K562 (cell line): ENCODE data around the gene H2AZ2. TPM values are rescaled to one million over a fixed set of nuclear protein-coding genes. Genes with fewer than 3 reads are reported as not detected.
A peak's percentile ranks its signal among the peaks of the same experiment; 100 is the strongest.

Experiments used
- BDP1 ChIP-seq: IDR thresholded peaks from 3 replicates; pipeline ENCODE4 v1.6.1; 2011; ENCODE audit not compliant: insufficient read length, insufficient read depth
- HDAC6 ChIP-seq: IDR thresholded peaks from 2 replicates; pipeline ENCODE4 v1.6.1; 2012; ENCODE audit warnings: low read depth, mild to moderate bottlenecking, control low read depth, inconsistent platforms, low read length, moderate library complexity
- JUND ChIP-seq, 2 experiments: IDR thresholded peaks; 2 replicates in 1 of 2; 3 replicates in 1 of 2; pipeline ENCODE4 v1.6.1; 2011; ENCODE audit warnings: borderline replicate concordance in 2 of 2, low read depth in 2 of 2, low read length in 2 of 2, improper control_type of control experiment in 1 of 2, missing biosample characterization in 1 of 2, missing genetic modification characterization in 1 of 2, missing genetic modification reagents in 1 of 2
- KDM5B ChIP-seq: fragments of 200-600 bp; sonication (generic); IDR thresholded peaks from 2 replicates; pipeline ENCODE4 v1.6.1; 2012; ENCODE audit warnings: low read depth, mild to moderate bottlenecking, moderate library complexity, low read length, control low read depth, inconsistent platforms; ENCODE audit not compliant: insufficient replicate concordance
- KLF1 ChIP-seq: fragments of 450-650 bp; IDR thresholded peaks from 2 replicates; pipeline ENCODE4 v1.6.1; 2016; ENCODE audit warnings: missing genetic modification characterization, missing compliant biosample characterization
- KLF10 ChIP-seq: fragments of 250-450 bp; sonication (Bioruptor Pico); IDR thresholded peaks from 2 replicates; pipeline ENCODE4 v1.6.1; 2021; ENCODE audit warnings: matching md5 sums
- MTA1 ChIP-seq: fragments of 450-650 bp; IDR thresholded peaks from 2 replicates; pipeline ENCODE4 v1.6.1; 2017; ENCODE audit warnings: borderline replicate concordance
- NR2C1 ChIP-seq, 2 experiments: fragments of 450-650 bp; IDR thresholded peaks; 2 replicates each; pipeline ENCODE4 v1.6.1; 2017; ENCODE audit warnings: mild to moderate bottlenecking in 2 of 2, antibody characterized with exemption in 1 of 2, inconsistent platforms in 1 of 2, missing compliant biosample characterization in 1 of 2, missing genetic modification characterization in 1 of 2
- POLR2H ChIP-seq: IDR thresholded peaks from 2 replicates; pipeline ENCODE4 v1.6.1; 2016; ENCODE audit warnings: missing genetic modification characterization, low read depth, mild to moderate bottlenecking, control low read depth, missing compliant biosample characterization, moderate library complexity
- RB1 ChIP-seq: fragments of 450-650 bp; IDR thresholded peaks from 2 replicates; pipeline ENCODE4 v1.6.1; 2017; ENCODE audit warnings: low read depth, mild to moderate bottlenecking
- SIN3A ChIP-seq, 2 experiments: fragments of 150-350 bp in 1 of 2; IDR thresholded peaks; 2 replicates each; pipeline ENCODE4 v1.6.1; 2011 to 2016; ENCODE audit warnings: borderline replicate concordance in 2 of 2, low read depth in 2 of 2, low read length in 2 of 2, mild to moderate bottlenecking in 2 of 2, moderate library complexity in 2 of 2; ENCODE audit not compliant: control insufficient read depth in 1 of 2
- SIRT6 ChIP-seq: IDR thresholded peaks from one replicate; pipeline ENCODE4 v1.6.1; 2012; ENCODE audit warnings: low read depth, mild to moderate bottlenecking, control low read depth, inconsistent platforms, low read length, moderate library complexity
- SP2 ChIP-seq: IDR thresholded peaks from 2 replicates; pipeline ENCODE4 v1.6.1; 2011; ENCODE audit warnings: mild to moderate bottlenecking, low read depth, low read length, moderate library complexity; ENCODE audit not compliant: poor library complexity, severe bottlenecking; ENCODE audit errors: extremely low read depth
- XRCC4 ChIP-seq: IDR thresholded peaks from one replicate; pipeline ENCODE4 v1.6.1; 2011; ENCODE audit not compliant: insufficient read depth, insufficient read length; ENCODE audit errors: extremely low read depth
- ZNF354B ChIP-seq: fragments of 250-450 bp; sonication (Bioruptor Pico); IDR thresholded peaks from 2 replicates; pipeline ENCODE4 v1.4.0; 2020
- polyA plus RNA-seq, 8 experiments: library from polyadenylated mRNA; depleted of rRNA in 4 of 8; stranded (reverse) in 5 of 8; unstranded in 3 of 8; fragments of >200 nt; fragmentation: Nextera tagmentation in 2 of 8; fragmentation: Illumina TruSeq in 1 of 8; extraction: Ambion mirVana in 2 of 8; extraction: Trizol in 1 of 8; gene quantifications; 2 replicates each; pipeline versions ENCODE4 v1.2.1 to v1.2.3, GENCODE V29; 2011 to 2014; ENCODE audit warnings: inconsistent platforms in 1 of 8, missing spikeins in 1 of 8
- total RNA-seq, 7 experiments: library from RNA; depleted of rRNA in 6 of 7; stranded (reverse); fragments of >200 nt in 6 of 7; fragmentation: Illumina TruSeq in 2 of 7; extraction: Trizol in 2 of 7; gene quantifications; 2 replicates each; pipeline versions ENCODE4 v1.2.1 to v1.2.3, GENCODE V29; 2011 to 2021; ENCODE audit warnings: low replicate concordance in 1 of 7
- TF ChIP-seq, protein P1 (sequence below): sonication (generic); formaldehyde crosslinking; IDR thresholded peaks from 2 replicates; pipeline ENCODE4 v1.8.0; 2022; ENCODE audit warnings: missing genetic modification reagents, mild to moderate bottlenecking, borderline replicate concordance
- TF ChIP-seq, protein P2 (sequence below): fragments of 200-800 bp; sonication (Bioruptor generic); IDR thresholded peaks from 2 replicates; pipeline ENCODE4 v1.6.1; 2016; ENCODE audit warnings: missing genetic modification characterization, missing compliant biosample characterization
- TF ChIP-seq, protein P3 (sequence below): fragments of 450-650 bp; formaldehyde crosslinking; IDR thresholded peaks from 2 replicates; pipeline ENCODE4 v1.4.0; 2020; ENCODE audit warnings: mild to moderate bottlenecking
- TF ChIP-seq, protein P4 (sequence below), 2 experiments: fragments of 250-450 bp in 1 of 2; fragments of 450-650 bp in 1 of 2; sonication (Bioruptor Pico) in 1 of 2; IDR thresholded peaks; 2 replicates each; pipeline versions ENCODE4 v1.6.1 to v1.8.0; 2016 to 2021; ENCODE audit warnings: mild to moderate bottlenecking in 2 of 2, moderate library complexity in 2 of 2, missing compliant biosample characterization in 1 of 2, missing genetic modification characterization in 1 of 2

Gene H2AZ2
- total and polyA plus RNA-seq, 9 of the 15 experiments (the other 6 are each of a cell fraction or from before 2014, with no cell fraction given), result 105 to 382 (median 286) TPM

DNA sequence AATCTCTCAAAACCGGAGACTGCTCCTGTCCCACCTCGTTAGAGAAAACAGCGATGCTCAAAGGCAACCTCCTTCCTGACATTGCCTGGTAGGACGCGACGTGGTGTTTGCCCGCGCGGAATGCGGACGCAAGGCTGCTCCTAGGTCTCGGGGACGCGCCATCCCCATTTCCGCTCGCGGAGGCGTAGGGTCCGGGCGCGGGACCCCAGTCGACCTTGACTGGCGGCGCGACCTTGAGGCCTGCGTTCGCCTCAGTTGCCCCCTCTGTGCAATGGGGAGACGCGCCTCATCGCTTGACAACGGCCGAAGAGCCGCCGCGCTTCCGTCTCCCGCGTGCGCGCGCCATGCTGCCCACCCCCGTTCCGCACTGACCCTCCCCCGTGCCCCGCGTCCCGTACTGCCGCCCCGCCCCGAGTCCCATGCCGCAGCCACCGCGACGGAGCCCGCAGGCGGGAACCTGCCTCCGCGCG, 51.8 kb downstream of the H2AZ2 start (continued):
- no peak for TF ChIP-seq BDP1
- TF ChIP-seq XRCC4, result no peak
- TF ChIP-seq POLR2H (tag), result no peak
- no peak for TF ChIP-seq ZNF354B (CRISPR knock-in tag)
- no peak for TF ChIP-seq SP2
- no peak for TF ChIP-seq SIRT6
- no peak for TF ChIP-seq KLF10 (CRISPR knock-in tag)
- no peak for TF ChIP-seq SIN3A (IDR thresholded peaks at IDR 0.05; ENCODE audit: borderline replicate concordance in 2 of 2, control insufficient read depth in 1 of 2, low read depth in 2 of 2, low read length in 2 of 2)
- TF ChIP-seq KLF1 (tag), result no peak
- TF ChIP-seq HDAC6, result no peak
- 0 out of 2 replicates have a peak, but pooled peaks have one; percentile 44 for TF ChIP-seq MTA1
- TF ChIP-seq KDM5B, result no peak
- TF ChIP-seq, protein P1, sequence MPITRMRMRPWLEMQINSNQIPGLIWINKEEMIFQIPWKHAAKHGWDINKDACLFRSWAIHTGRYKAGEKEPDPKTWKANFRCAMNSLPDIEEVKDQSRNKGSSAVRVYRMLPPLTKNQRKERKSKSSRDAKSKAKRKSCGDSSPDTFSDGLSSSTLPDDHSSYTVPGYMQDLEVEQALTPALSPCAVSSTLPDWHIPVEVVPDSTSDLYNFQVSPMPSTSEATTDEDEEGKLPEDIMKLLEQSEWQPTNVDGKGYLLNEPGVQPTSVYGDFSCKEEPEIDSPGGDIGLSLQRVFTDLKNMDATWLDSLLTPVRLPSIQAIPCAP (CRISPR knock-in tag), result no peak
- TF ChIP-seq, protein P2, sequence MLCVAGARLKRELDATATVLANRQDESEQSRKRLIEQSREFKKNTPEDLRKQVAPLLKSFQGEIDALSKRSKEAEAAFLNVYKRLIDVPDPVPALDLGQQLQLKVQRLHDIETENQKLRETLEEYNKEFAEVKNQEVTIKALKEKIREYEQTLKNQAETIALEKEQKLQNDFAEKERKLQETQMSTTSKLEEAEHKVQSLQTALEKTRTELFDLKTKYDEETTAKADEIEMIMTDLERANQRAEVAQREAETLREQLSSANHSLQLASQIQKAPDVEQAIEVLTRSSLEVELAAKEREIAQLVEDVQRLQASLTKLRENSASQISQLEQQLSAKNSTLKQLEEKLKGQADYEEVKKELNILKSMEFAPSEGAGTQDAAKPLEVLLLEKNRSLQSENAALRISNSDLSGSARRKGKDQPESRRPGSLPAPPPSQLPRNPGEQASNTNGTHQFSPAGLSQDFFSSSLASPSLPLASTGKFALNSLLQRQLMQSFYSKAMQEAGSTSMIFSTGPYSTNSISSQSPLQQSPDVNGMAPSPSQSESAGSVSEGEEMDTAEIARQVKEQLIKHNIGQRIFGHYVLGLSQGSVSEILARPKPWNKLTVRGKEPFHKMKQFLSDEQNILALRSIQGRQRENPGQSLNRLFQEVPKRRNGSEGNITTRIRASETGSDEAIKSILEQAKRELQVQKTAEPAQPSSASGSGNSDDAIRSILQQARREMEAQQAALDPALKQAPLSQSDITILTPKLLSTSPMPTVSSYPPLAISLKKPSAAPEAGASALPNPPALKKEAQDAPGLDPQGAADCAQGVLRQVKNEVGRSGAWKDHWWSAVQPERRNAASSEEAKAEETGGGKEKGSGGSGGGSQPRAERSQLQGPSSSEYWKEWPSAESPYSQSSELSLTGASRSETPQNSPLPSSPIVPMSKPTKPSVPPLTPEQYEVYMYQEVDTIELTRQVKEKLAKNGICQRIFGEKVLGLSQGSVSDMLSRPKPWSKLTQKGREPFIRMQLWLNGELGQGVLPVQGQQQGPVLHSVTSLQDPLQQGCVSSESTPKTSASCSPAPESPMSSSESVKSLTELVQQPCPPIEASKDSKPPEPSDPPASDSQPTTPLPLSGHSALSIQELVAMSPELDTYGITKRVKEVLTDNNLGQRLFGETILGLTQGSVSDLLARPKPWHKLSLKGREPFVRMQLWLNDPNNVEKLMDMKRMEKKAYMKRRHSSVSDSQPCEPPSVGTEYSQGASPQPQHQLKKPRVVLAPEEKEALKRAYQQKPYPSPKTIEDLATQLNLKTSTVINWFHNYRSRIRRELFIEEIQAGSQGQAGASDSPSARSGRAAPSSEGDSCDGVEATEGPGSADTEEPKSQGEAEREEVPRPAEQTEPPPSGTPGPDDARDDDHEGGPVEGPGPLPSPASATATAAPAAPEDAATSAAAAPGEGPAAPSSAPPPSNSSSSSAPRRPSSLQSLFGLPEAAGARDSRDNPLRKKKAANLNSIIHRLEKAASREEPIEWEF (CRISPR knock-in tag), result no peak
- no peak for TF ChIP-seq JUND (IDR thresholded peaks at IDR 0.05; ENCODE audit: borderline replicate concordance, low read depth, low read length)
- no peak for TF ChIP-seq JUND (tag; IDR thresholded peaks at IDR 0.05; ENCODE audit: borderline replicate concordance, low read depth, low read length)
- TF ChIP-seq, protein P3, sequence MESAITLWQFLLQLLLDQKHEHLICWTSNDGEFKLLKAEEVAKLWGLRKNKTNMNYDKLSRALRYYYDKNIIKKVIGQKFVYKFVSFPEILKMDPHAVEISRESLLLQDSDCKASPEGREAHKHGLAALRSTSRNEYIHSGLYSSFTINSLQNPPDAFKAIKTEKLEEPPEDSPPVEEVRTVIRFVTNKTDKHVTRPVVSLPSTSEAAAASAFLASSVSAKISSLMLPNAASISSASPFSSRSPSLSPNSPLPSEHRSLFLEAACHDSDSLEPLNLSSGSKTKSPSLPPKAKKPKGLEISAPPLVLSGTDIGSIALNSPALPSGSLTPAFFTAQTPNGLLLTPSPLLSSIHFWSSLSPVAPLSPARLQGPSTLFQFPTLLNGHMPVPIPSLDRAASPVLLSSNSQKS (CRISPR knock-in tag), result no peak
- TF ChIP-seq, protein P4, sequence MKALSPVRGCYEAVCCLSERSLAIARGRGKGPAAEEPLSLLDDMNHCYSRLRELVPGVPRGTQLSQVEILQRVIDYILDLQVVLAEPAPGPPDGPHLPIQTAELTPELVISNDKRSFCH (CRISPR knock-in tag; IDR thresholded peaks at IDR 0.05), result no peak
- TF ChIP-seq, protein P4 (tag; IDR thresholded peaks at IDR 0.05), result no peak; the same call in 1 of the 2 replicates
- TF ChIP-seq NR2C1 (IDR thresholded peaks at IDR 0.05), result no peak
- TF ChIP-seq NR2C1 (tag; IDR thresholded peaks at IDR 0.05), result no peak
- TF ChIP-seq RB1, result peak; percentile 9; the same call in 1 of the 2 replicates
